Neural progenitor cell (in vitro differentiated cells): Measurements from ENCODE around the gene C1orf21. TPM values are rescaled to one million over a fixed set of nuclear protein-coding genes. Genes with fewer than 3 reads are reported as not detected.

Experiments
- DNase-seq: peaks from one replicate; pipeline ENCODE4 v3.0.0-alpha.2; 2016; ENCODE audit warnings: low spot score
- H2AFZ ChIP-seq: fragments of 200-600 bp; sonication (generic); replicated peaks from 2 replicates; pipeline ENCODE4 v1.6.1; 2016; ENCODE audit warnings: antibody characterized with exemption
- H3F3A ChIP-seq: fragments of 200-600 bp; sonication (generic); 2 replicates; pipeline ENCODE4 v1.6.1; 2016; ENCODE audit warnings: antibody characterized with exemption, low read depth
- H3K27ac ChIP-seq: fragments of 200-600 bp; sonication (generic); 2 replicates; pipeline ENCODE4 v1.5.1; 2016; ENCODE audit warnings: mild to moderate bottlenecking
- H3K27me3 ChIP-seq: fragments of 200-600 bp; sonication (generic); 2 replicates; pipeline ENCODE4 v1.6.1; 2016; ENCODE audit warnings: mild to moderate bottlenecking, moderate library complexity
- H3K36me3 ChIP-seq: fragments of 200-600 bp; sonication (generic); 2 replicates; pipeline ENCODE4 v1.5.1; 2016
- H3K4me1 ChIP-seq: fragments of 200-600 bp; sonication (generic); 2 replicates; pipeline ENCODE4 v1.6.1; 2016; ENCODE audit warnings: mixed run types
- H3K4me2 ChIP-seq: fragments of 200-600 bp; sonication (generic); 2 replicates; pipeline ENCODE4 v1.6.1; 2016
- H3K4me3 ChIP-seq: fragments of 200-600 bp; sonication (generic); 2 replicates; pipeline ENCODE4 v1.5.1; 2016
- H3K79me2 ChIP-seq: fragments of 200-600 bp; sonication (generic); 2 replicates; pipeline ENCODE4 v1.6.1; 2016; ENCODE audit warnings: low read depth
- H3K9ac ChIP-seq: fragments of 200-600 bp; sonication (generic); 2 replicates; pipeline ENCODE4 v1.6.1; 2016
- H3K9me3 ChIP-seq: fragments of 200-600 bp; sonication (generic); 2 replicates; pipeline ENCODE4 v1.5.1; 2016; ENCODE audit warnings: low read depth
- H4K20me1 ChIP-seq: fragments of 200-600 bp; sonication (generic); 2 replicates; pipeline ENCODE4 v1.6.1; 2016; ENCODE audit warnings: low read depth
- H3K27ac Mint-ChIP-seq: 3 replicates; pipeline ENCODE4 v1.8.0; 2021; ENCODE audit warnings: mixed read lengths
- H3K27me3 Mint-ChIP-seq: 2 replicates; pipeline ENCODE4 v1.8.0; 2022; ENCODE audit warnings: low read depth, mild to moderate bottlenecking, inconsistent platforms, moderate library complexity, mixed read lengths; ENCODE audit not compliant: insufficient read depth
- H3K36me3 Mint-ChIP-seq: 3 replicates; pipeline ENCODE4 v1.8.0; 2021; ENCODE audit warnings: mixed read lengths
- H3K4me1 Mint-ChIP-seq: 3 replicates; pipeline ENCODE4 v1.8.0; 2021; ENCODE audit warnings: mixed read lengths
- H3K4me3 Mint-ChIP-seq: 3 replicates; pipeline ENCODE4 v1.8.0; 2021; ENCODE audit warnings: mild to moderate bottlenecking, moderate library complexity, mixed read lengths
- H3K9me3 Mint-ChIP-seq: 3 replicates; pipeline ENCODE4 v1.8.0; 2020; ENCODE audit warnings: mixed read lengths
- EZH2 ChIP-seq: fragments of 200-600 bp; sonication (generic); IDR thresholded peaks from 2 replicates; pipeline ENCODE4 v1.6.1; 2017; ENCODE audit warnings: antibody characterized with exemption, mild to moderate bottlenecking, moderate library complexity
- EZH2phosphoT487 ChIP-seq: fragments of 200-600 bp; sonication (generic); IDR thresholded peaks from 2 replicates; pipeline ENCODE4 v1.6.1; 2017; ENCODE audit warnings: antibody characterized with exemption
- total RNA-seq: library from RNA; depleted of rRNA; stranded (reverse); fragments of >200 nt; gene quantifications from 2 replicates; pipeline ENCODE4 v1.2.3, GENCODE V29; 2015; ENCODE audit warnings: low replicate concordance
- TF ChIP-seq, protein P1 (sequence below): fragments of 200-600 bp; sonication (generic); IDR thresholded peaks from 2 replicates; pipeline ENCODE4 v1.5.1; 2017; ENCODE audit warnings: antibody characterized with exemption, mild to moderate bottlenecking

C1orf21 gene
- total RNA-seq, 1 donor from 2014 or later, result 117 TPM

DNA sequence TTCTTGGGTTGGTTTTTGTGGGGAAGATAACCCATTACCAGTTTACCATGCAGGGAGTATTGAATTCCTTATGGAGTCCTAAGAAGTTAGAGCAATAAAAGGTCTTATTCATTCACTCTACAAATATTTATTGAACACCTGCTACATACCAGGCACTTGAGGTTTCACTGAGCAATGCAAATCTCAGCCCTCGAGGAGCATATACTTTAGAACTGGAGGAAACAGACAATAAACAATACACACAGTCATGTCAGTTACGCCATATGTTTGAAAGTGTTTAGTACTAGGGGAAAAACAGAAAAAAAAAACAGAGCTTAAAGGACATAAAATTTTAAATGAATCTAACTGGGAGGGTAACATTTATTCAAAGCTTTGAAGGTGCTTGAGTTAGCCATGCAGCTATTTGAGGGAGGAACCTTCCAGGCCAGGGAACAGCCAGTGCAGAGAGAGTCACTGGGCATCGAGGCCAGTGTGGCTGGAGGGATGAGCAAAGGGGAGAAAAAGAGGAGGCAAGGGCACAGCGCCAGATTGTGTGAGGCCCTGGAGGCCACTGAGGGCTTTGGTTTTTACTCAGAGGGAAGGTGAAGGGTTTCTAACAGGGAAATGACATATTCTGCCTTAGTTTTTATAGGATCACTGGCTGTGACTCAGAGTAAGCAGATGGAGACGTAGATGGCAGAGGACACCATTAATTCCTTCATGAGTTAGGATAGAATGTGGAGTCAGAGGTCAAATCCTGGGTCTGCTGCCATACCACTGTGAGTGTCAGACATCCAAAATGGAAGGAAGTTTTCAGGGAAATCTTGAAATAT is 32.7 kb downstream of the C1orf21 start:
- Histone ChIP-seq H3K4me2 (no peak overlapping the region), H3K9me3 (no peaks in the 10 kb centered on the region), H4K20me1 (peaks cover 10% of the 10 kb centered on the region), H3K27me3 (no peaks in the 10 kb centered on the region), H3K4me3 (no peak overlapping the region), H3F3A (no peaks in the 10 kb centered on the region), H3K4me1 (peaks cover 23% of the 10 kb centered on the region), H3K36me3 (no peaks in the 10 kb centered on the region), H2AFZ (no peak overlapping the region), H3K79me2 (peaks cover 98% of the 10 kb centered on the region), H3K9ac (no peak overlapping the region), H3K27ac (no peak overlapping the region)
- Mint-ChIP-seq H3K4me3 (no peak overlapping the region), H3K36me3 (no peaks in the 10 kb centered on the region), H3K9me3 (no peaks in the 10 kb centered on the region), H3K27me3 (no peaks in the 10 kb centered on the region), H3K4me1 (peaks cover 3% of the 10 kb centered on the region), H3K27ac (no peak overlapping the region)
- DNase-seq, result no peak
- TF ChIP-seq, protein P1, sequence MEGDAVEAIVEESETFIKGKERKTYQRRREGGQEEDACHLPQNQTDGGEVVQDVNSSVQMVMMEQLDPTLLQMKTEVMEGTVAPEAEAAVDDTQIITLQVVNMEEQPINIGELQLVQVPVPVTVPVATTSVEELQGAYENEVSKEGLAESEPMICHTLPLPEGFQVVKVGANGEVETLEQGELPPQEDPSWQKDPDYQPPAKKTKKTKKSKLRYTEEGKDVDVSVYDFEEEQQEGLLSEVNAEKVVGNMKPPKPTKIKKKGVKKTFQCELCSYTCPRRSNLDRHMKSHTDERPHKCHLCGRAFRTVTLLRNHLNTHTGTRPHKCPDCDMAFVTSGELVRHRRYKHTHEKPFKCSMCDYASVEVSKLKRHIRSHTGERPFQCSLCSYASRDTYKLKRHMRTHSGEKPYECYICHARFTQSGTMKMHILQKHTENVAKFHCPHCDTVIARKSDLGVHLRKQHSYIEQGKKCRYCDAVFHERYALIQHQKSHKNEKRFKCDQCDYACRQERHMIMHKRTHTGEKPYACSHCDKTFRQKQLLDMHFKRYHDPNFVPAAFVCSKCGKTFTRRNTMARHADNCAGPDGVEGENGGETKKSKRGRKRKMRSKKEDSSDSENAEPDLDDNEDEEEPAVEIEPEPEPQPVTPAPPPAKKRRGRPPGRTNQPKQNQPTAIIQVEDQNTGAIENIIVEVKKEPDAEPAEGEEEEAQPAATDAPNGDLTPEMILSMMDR, result no peak
- TF ChIP-seq EZH2phosphoT487 (no peak), EZH2 (no peak)

DNA sequence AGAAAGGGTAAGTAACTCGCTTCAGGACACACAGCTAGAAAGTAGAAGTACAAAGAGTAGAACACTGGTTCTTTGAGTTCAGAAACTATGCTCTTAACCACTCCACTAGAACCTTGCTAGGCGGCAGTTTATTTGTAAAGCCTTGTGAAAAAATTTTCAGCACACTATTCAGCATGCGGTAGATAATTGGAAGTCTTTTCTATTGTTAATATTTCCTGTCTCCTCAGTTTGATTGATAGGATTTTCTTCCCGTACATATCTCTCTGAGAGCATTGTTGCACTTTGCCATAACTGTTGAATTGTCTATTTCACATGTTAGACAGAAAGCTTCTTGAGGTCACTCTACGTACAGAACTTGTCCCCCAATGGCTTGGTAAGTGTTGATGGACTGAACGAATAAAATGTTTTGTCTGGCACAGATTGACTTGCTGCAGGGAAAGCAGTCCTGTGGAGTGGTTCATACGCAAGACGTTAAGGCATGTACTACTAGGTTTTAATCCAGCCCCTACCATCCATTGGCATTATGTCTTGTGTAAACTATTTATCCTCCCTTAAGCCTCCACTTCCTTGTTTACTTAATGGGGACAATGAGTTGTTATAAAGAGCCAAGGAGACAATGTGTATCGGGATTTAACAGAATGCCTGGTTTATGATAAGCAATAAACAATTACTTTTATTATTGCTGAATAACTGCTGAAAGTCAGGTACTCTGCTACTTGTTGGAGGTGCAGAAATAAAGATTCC is 35.8 kb downstream of the C1orf21 start:
- DNase-seq, result no peak
- no peak for TF ChIP-seq EZH2
- TF ChIP-seq, protein P1, result no peak
- no peak for TF ChIP-seq EZH2phosphoT487
- Histone ChIP-seq H3F3A (peaks cover 10% of the 10 kb centered on the region), H3K27me3 (no peaks in the 10 kb centered on the region), H3K27ac (no peak overlapping the region), H3K4me1 (peaks cover 20% of the 10 kb centered on the region), H3K36me3 (no peaks in the 10 kb centered on the region), H3K4me3 (no peak overlapping the region), H3K79me2 (peaks cover 97% of the 10 kb centered on the region), H4K20me1 (peaks cover 18% of the 10 kb centered on the region), H3K9me3 (no peaks in the 10 kb centered on the region), H3K4me2 (no peak overlapping the region), H3K9ac (no peak overlapping the region), H2AFZ (no peak overlapping the region)
- H3K4me3 Mint-ChIP-seq, result no peak overlapping the region
- no peaks in the 10 kb centered on the region for H3K4me1 Mint-ChIP-seq
- no peaks in the 10 kb centered on the region for H3K9me3 Mint-ChIP-seq
- no peaks in the 10 kb centered on the region for H3K27me3 Mint-ChIP-seq
- peaks cover 5% of the 10 kb centered on the region for H3K36me3 Mint-ChIP-seq
- no peak overlapping the region for H3K27ac Mint-ChIP-seq

DNA sequence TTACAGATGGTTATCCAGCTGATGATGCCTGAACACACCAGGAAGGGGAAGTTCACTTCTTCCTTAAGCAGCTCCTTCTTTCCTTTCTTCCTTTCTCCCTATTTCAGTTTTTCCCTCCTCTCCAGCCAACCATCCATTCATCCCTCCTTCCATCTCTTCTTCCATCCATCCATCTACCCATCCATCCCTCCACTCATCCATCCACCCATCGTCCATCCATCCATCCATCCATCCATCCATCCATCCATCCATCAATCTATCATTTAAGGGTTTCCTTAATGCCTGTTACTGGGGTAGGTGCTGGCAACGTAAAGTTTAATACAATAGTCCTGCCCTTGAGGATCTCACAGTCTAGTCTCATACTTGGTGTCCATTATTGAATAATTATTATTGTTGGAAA is 36.8 kb downstream of the C1orf21 start:
- Mint-ChIP-seq H3K27ac (no peak overlapping the region), H3K27me3 (no peaks in the 10 kb centered on the region), H3K36me3 (peaks cover 6% of the 10 kb centered on the region), H3K4me3 (no peak overlapping the region), H3K4me1 (no peaks in the 10 kb centered on the region), H3K9me3 (no peaks in the 10 kb centered on the region)
- Histone ChIP-seq H3F3A (peaks cover 10% of the 10 kb centered on the region), H3K9ac (no peak overlapping the region), H3K9me3 (no peaks in the 10 kb centered on the region), H3K4me1 (peaks cover 20% of the 10 kb centered on the region), H3K4me3 (no peak overlapping the region), H3K36me3 (no peaks in the 10 kb centered on the region), H4K20me1 (peaks cover 19% of the 10 kb centered on the region), H2AFZ (no peak overlapping the region), H3K27ac (no peak overlapping the region), H3K79me2 (peaks cover 97% of the 10 kb centered on the region), H3K4me2 (no peak overlapping the region), H3K27me3 (no peaks in the 10 kb centered on the region)
- TF ChIP-seq EZH2, result no peak
- no peak for TF ChIP-seq EZH2phosphoT487
- TF ChIP-seq, protein P1, result no peak
- no peak for DNase-seq
